ENCODE results near the gene NFATC2.

GRCh38 chr20:51454250-51454865, 88.2 kb downstream of the NFATC2 start:
- TF ChIP-seq CTCF (conservative IDR thresholded peaks at IDR 0.05 in 1 of 2, IDR thresholded peaks at IDR 0.05 in 1 of 2; ENCODE audit: extremely low read depth in 1 of 2, insufficient read depth in 1 of 2, low read depth in 1 of 2, low read length in 2 of 2) (no peak), EZH2 (IDR thresholded peaks at IDR 0.05; ENCODE audit: borderline replicate concordance, low read length) (no peak)

Measured in mammary epithelial cell (primary cell).